ENCODE measurements around the gene CEP85.
"Not testable (repeated sequence)": the region's sequence is repeated elsewhere in the genome, so short reads cannot be mapped to it uniquely, and the experiment has no call there.

CEP85 gene

DNA sequence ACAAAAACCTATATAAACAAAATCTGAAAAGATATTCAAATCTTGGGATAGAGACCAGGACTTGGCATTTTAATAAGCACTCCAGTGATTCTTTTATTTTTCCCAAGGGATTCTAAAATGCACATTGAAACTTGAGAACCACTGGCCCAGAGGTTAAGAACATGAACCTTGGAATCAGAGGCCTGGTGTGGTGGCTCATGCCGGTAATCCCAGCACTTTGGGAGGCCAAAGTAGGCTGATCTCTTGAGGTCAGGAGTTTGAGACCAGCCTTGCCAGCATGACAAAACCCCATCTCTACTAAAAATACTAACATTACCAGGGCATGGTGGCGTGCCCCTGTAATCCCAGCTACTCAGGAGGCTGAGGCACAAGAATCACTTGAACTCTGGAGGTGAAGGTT, 12.9 kb upstream of the CEP85 start:
- DNase-seq (ENCODE audit: low read depth in 2 of 2) = no peak

DNA sequence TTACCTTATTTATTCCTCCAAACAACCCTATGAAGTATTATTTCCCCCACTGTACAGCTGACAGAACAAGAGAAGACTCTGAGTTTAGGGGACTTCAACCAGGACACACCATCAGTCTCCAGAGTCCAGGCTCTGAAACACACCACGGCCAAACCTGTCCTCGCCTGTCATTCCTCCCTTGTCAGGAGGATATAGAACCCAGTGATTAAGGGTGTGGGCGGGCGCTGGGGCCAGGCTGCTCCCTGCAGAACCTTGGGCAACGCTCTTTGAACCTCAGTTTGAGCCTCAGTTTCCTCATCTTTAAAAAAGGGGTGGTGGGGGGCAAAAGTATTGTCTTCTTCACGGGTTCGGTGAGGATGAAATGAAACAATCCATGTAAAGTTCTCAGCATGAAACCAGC, 9.4 kb upstream of the CEP85 start:
- DNase-seq (ENCODE audit: low read depth in 2 of 2) = no peak

- peak in 1 of 2 donors; percentile 7 for DNase-seq (ENCODE audit: low read depth in 2 of 2)
Measured at GRCh38 chr1:26225033-26225831, 8.8 kb upstream of the CEP85 start.

DNA sequence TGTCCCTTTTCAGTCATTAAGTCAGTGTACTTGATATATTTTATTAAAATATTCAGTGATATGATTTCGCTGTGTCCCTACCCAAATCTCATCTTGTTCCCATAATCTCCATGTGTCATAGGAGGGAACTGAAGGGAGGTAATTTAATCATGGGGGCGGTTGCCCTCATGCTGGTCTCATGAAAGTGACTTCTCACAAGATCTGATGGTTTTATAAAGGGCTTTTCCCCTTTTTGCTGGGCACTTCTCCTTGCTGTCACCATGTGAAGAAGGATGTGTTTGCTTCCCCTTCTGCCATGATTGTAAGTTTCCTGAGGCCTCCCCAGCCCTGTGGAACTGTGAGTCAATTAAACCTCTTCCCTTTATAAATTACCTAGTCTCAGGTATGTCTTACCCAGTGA, 3.3 kb upstream of the CEP85 start:
- not testable (repeated sequence) for DNase-seq (ENCODE audit: low read depth in 2 of 2)

GRCh38 chr1:26234644-26235370, 807 bp downstream of the CEP85 start:
- no peak for DNase-seq (ENCODE audit: low read depth in 2 of 2)

DNA sequence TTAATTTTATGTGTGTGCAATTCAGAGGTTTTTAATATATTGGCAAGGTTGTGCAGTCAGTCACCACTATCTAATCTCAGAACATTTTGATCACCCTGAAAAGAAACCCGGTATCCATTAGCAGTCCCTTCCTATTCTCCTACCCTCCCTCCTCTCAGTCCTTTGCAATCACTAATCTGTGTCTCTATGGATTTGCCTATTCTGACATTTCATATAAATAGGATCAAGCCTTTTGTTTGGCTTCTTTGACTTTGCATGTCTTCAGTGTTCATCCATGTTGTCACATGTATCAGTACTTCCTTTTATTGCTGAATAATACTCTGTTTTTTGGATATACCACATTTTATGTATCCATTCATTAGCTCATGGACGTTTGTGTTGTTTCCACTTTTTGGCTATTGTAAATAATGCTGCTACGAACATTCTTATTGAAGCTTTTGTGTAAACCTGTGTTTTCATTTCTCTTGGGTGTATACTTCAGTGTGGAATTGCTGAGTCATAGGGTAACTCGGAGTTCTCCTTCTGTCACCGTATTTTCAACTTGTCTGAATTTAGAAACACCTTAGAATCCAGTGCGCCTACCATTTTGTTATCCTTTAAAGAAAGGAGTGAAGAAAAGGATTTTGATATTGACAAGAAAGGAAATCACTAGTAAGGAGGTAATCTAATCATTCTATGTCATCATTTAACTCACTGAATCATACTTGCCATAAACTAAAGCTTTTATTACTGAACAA, 3.4 kb downstream of the CEP85 start:
- no peak for DNase-seq (ENCODE audit: low read depth in 2 of 2)

GRCh38 chr1:26239936-26240335, 5.9 kb downstream of the CEP85 start:
- no peak for DNase-seq (ENCODE audit: low read depth in 2 of 2)

DNA sequence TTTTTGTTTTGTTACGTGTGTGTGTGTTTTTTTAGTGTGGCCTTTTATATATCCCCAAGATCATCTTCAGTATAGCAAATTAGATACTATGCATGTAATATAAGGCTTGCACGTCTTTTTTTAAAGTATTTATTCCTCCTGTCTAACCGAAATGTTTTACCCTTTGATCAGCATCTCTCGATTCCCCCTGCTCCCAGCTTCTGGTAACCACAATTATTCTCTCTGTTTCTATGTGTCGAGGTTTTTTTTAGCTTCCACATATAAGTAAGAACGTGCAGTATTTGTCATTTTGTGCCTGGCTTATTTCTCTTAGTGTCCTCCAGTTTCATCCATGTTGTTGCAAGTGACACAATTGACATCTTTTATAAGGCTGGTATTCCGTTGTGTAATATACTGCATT, 18.7 kb downstream of the CEP85 start:
- DNase-seq (ENCODE audit: low read depth in 2 of 2) = no peak

- DNase-seq (ENCODE audit: low read depth in 2 of 2) = no peak
Measured at GRCh38 chr1:26254404-26254803, 20.4 kb downstream of the CEP85 start.

DNA sequence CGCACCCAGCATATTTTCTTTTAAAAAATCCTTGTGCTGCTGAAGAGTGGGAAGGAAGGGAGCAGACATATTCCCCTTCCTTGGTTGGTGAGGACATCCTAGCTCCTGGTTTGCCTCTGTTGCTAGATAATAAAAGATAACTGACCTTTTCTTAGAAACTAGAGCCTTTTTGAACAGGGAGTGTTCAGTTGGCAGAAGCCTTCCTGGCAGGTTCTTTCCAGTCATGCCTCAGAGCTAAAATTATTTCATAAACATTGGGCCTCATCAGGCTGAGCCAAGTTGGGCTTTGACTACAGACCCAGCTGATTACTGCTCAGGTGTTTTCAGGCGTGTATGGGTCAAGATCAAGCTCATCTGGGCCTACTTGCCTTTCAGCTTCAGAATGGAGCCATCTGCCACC, 23.2 kb downstream of the CEP85 start:
- DNase-seq (ENCODE audit: low read depth in 2 of 2) = no peak

GRCh38 chr1:26259005-26259404, 25.0 kb downstream of the CEP85 start:
- DNase-seq (ENCODE audit: low read depth in 2 of 2) = no peak

DNA sequence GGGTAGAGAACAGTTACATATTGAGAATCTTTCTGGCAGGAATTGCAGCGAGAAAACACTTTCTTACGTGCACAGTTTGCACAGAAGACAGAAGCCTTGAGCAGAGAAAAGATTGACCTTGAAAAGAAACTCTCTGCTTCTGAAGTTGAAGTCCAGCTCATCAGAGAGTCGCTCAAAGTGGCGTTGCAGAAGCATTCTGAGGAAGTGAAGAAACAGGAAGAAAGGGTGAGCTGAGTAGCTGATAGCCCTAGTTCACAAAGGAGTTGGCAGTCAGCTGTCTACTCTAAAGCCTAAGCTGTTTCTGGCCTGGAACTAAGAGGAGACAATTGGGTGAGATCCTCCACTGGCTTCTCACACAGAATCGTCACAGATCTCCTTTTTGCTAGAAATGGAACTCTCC, 25.6 kb downstream of the CEP85 start:
- no peak for DNase-seq (ENCODE audit: low read depth in 2 of 2)

DNA sequence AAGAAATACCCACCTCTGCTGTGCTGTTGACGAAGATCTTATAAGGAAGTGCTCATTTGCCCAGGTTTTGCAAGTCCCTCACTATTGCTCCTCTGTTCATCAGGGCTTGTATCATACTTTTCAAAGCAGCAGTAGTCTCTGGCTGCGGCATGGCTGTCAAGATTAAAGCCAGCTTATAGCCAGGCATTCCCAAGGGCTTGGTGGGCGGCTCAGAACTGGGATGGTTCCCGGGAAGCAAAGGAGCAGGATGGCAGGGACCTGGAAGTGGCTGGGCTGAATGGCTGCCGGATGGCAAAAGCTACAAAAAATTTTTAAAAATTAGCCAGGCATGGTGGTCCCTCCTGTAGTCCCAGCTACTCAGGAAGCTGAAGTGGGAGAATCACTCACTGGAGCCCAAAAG, 29.2 kb downstream of the CEP85 start:
- DNase-seq (ENCODE audit: low read depth in 2 of 2) = no peak

DNA sequence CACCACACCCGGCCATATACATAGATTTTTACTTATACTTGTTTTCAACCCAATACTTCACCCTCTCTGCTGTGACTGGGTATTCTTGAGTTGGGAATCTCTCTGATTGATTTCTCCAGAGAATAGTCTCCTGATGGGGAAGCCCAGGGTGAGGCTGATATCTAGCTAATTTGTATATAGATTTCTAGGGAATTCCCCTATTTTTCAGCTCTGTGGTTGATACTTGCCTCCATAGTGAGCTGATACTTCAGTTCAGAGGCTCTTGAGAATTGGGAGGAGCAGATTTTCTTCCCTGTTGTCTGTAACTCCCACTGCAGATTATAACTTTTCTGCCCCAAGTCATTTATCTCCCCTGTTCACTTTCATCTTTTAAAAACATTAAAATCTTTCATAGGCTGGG, 31.4 kb downstream of the CEP85 start:
- DNase-seq (ENCODE audit: low read depth in 2 of 2) = no peak

DNA sequence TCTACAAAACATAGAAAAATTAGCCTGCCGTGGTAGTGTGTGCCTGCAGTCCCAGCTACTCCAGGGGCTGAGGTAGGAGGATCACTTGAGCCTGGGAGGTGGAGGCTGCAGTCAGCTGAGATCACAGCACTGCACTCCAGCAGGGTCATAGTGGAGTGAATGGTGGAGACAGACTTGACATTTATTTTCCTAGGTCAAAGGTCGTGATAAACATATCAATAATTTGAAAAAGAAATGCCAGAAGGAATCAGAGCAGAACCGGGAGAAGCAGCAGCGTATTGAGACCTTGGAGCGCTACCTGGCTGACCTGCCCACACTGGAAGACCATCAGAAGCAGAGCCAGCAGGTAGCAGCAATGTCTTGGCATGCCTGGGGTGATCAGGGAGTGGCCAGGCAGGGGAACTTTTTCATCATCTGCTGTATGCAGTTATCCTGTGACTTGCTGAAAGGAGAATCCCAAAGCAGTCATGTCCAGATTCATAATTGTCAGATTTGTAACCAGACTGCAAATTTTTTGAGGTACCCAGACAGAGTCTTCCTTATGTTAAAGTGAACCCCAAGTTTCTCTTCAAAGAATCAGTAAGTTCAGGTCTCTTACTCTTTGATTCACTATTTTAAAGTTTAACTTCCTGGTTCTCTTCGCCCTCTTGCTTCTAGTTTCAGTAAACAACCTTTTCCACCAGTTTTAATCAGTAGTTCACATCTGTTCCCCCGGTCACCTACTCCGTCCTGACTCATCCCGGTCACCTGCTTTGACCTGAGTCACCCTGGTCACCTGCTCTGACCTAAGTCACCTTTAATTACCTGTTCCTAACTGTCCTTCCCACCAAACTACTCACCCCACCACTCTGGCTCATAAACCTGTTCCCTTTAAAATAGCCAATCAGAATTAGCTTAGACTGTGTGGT, 34.5 kb downstream of the CEP85 start:
- no peak for DNase-seq (ENCODE audit: low read depth in 2 of 2)

DNA sequence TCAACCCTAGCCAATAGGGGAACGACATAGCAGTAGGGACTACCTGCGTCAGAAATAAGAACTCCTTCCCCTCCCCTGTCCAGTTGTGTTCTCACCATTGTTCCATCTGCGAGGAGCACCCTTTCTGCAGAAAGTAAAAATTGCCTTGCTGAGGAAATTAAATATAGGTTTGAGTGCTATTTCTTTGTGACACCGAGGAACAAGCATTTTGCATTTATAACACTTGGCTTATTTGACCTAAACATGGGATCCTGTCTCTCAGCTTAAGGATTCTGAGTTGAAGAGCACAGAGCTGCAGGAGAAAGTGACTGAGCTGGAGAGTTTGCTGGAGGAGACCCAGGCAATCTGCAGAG, 35.2 kb downstream of the CEP85 start:
- DNase-seq (ENCODE audit: low read depth in 2 of 2) = no peak

- DNase-seq (ENCODE audit: low read depth in 2 of 2) = no peak
Measured at GRCh38 chr1:26274801-26275425, 40.9 kb downstream of the CEP85 start.

GRCh38 chr1:26275580-26276431, 41.8 kb downstream of the CEP85 start:
- peak; percentile 49 to 73 for DNase-seq (ENCODE audit: low read depth in 2 of 2)

GRCh38 chr1:26276432-26276838, 42.4 kb downstream of the CEP85 start:
- DNase-seq (ENCODE audit: low read depth in 2 of 2) = no peak

DNA sequence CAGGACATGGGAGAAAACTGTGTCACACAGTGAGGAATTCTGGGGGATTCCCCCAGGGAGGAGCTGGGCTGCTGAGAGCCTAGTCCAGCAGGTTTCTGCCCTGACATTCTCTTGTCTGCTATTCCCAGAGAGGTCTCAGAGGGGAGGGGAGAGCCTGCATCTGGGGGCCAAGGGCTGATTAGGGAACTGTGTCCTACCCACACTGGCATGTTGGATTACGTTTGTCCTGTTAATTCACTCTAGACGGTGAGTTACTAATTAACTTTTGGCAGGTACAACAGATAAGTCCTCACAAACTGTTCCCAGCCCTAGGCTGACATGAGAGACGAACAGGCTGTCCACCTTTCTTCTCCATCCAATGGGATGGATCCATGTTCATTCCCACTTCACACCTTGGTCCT, 43.3 kb downstream of the CEP85 start:
- no peak for DNase-seq (ENCODE audit: low read depth in 2 of 2)
